SU-DHL-6 (cell line): ENCODE data around the gene SLC27A1.

Experiments used
- H2AFZ ChIP-seq: fragments of 200-600 bp; sonication (generic); 2 replicates; pipeline ENCODE4 v1.6.1; 2014; ENCODE audit warnings: low read depth, mild to moderate bottlenecking, moderate library complexity, mixed read lengths, antibody characterized with exemption, low read length; ENCODE audit not compliant: severe bottlenecking
- H3F3A ChIP-seq: fragments of 200-600 bp; shearing (Covaris generic); 2 replicates; pipeline ENCODE4 v1.6.0; 2016; ENCODE audit warnings: antibody characterized with exemption, mild to moderate bottlenecking; ENCODE audit not compliant: insufficient read depth
- H3K27ac ChIP-seq: fragments of 200-600 bp; sonication (generic); 2 replicates; pipeline ENCODE4 v1.5.1; 2016; ENCODE audit warnings: low read depth, mild to moderate bottlenecking, low read length, moderate library complexity, mixed read lengths
- H3K27me3 ChIP-seq: fragments of 200-600 bp; sonication (generic), shearing (Covaris generic); 2 replicates; pipeline ENCODE4 v1.6.0; 2014; ENCODE audit warnings: mild to moderate bottlenecking, low read length
- H3K36me3 ChIP-seq: fragments of 200-600 bp; sonication (generic); 2 replicates; pipeline ENCODE4 v1.6.1; 2014; ENCODE audit warnings: mild to moderate bottlenecking, low read length, mixed read lengths
- H3K4me2 ChIP-seq: fragments of 300-600, 200-600 bp; shearing (Covaris generic), sonication (generic); 2 replicates; pipeline ENCODE4 v1.6.0; 2014; ENCODE audit warnings: low read length, low read depth, mild to moderate bottlenecking; ENCODE audit not compliant: poor library complexity, severe bottlenecking
- H3K4me3 ChIP-seq: fragments of 200-600 bp; sonication (generic); 2 replicates; pipeline ENCODE4 v1.5.1; 2014; ENCODE audit warnings: antibody characterized with exemption, low read length, mild to moderate bottlenecking, mixed read lengths; ENCODE audit not compliant: insufficient read depth, poor library complexity, severe bottlenecking
- H3K79me2 ChIP-seq: fragments of 200-600 bp; sonication (generic); 2 replicates; pipeline ENCODE4 v1.6.1; 2014; ENCODE audit warnings: mild to moderate bottlenecking, low read length, moderate library complexity; ENCODE audit not compliant: insufficient read depth
- H3K9ac ChIP-seq: fragments of 200-600 bp; sonication (generic); 2 replicates; pipeline ENCODE4 v1.7.0; 2014; ENCODE audit warnings: mild to moderate bottlenecking, low read length
- H3K9me2 ChIP-seq: fragments of 200-600 bp; sonication (generic); replicated peaks from 2 replicates; pipeline ENCODE4 v1.6.1; 2014; ENCODE audit warnings: low read length; ENCODE audit not compliant: insufficient read depth
- H3K9me3 ChIP-seq: fragments of 200-600 bp; sonication (generic); 2 replicates; pipeline ENCODE4 v1.6.1; 2014; ENCODE audit warnings: low read length, mixed read lengths; ENCODE audit not compliant: insufficient read depth
- H4K20me1 ChIP-seq: fragments of 200-600 bp; sonication (generic); 2 replicates; pipeline ENCODE4 v1.6.1; 2014; ENCODE audit warnings: low read depth, mild to moderate bottlenecking, antibody characterized with exemption, low read length, moderate library complexity, mixed read lengths
- EZH2phosphoT487 ChIP-seq: fragments of 200-600 bp; sonication (generic), shearing (Covaris generic); conservative IDR thresholded peaks from 2 replicates; pipeline ENCODE4 v1.6.1; 2018; ENCODE audit warnings: mild to moderate bottlenecking, antibody characterized with exemption, low read length, moderate library complexity, mixed read lengths
- TF ChIP-seq, protein P1 (sequence below): fragments of 200-600 bp; sonication (generic); IDR thresholded peaks from one replicate; pipeline ENCODE4 v1.5.1; 2017; ENCODE audit warnings: antibody characterized with exemption, mild to moderate bottlenecking, low read length, moderate library complexity; ENCODE audit not compliant: insufficient read depth, poor library complexity, severe bottlenecking

Gene SLC27A1

DNA sequence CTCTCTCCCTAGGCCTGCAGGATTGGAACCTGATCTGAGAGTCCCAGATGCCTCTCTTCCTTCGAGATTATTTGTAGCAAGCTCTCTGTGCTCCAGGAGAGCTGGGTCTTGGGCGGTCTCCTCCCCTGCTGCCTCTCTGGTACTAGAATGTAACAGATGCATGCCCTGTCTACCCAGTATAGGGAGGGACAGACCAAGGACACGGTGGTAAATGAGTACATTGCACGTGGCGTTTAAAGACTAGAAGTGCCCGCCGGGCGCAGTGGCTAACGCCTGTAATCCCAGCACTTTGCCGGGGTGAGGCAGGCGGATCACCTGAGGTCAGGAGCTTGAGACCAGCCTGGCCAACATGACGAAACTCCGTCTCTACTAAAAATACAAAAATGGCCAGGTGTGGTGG, 11.7 kb downstream of the SLC27A1 start:
- H3K27ac ChIP-seq = no peak overlapping the region
- TF ChIP-seq, protein P1, sequence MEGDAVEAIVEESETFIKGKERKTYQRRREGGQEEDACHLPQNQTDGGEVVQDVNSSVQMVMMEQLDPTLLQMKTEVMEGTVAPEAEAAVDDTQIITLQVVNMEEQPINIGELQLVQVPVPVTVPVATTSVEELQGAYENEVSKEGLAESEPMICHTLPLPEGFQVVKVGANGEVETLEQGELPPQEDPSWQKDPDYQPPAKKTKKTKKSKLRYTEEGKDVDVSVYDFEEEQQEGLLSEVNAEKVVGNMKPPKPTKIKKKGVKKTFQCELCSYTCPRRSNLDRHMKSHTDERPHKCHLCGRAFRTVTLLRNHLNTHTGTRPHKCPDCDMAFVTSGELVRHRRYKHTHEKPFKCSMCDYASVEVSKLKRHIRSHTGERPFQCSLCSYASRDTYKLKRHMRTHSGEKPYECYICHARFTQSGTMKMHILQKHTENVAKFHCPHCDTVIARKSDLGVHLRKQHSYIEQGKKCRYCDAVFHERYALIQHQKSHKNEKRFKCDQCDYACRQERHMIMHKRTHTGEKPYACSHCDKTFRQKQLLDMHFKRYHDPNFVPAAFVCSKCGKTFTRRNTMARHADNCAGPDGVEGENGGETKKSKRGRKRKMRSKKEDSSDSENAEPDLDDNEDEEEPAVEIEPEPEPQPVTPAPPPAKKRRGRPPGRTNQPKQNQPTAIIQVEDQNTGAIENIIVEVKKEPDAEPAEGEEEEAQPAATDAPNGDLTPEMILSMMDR = no peak
- TF ChIP-seq EZH2phosphoT487 = no peak

DNA sequence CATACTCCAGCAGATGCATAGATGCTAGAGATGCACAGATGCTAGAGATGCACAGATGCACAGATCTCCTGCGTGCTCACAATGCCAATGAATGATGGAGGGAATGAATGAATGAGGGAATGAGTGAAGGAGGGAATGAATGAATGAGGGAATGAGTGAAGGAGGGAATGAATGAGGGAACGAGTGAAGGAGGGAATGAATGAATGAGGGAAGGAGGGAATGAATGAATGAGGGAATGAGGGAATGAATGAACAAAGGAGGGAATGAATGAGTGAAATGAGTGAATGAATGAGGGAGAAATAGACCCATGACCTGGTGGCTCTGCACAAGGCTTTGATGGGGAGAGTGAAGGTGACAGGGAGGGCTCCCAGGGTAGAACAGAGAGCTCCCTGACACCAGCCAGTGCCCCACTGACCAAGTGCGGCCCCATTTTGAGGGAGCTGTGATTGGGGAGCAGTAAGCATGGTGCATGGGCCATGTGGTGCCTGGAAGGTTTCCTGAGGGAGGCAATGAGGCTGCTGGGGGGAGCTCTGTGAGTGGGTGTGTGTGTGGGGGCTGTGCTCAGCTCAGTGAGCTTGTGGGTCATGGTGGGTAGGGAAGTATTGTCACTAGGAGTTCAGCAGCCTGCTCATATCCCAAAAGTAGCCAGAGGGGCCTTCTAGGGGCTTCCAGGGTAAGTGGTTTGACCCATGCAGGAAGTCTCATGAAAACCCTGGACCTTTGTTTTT, 12.7 kb downstream of the SLC27A1 start:
- Histone ChIP-seq H2AFZ (no peak overlapping the region), H3F3A (no peaks in the 10 kb centered on the region), H3K4me2 (no peak overlapping the region), H3K9me3 (no peaks in the 10 kb centered on the region), H3K36me3 (no peaks in the 10 kb centered on the region), H3K4me3 (no peak overlapping the region), H3K9ac (no peak overlapping the region), H3K27me3 (no peaks in the 10 kb centered on the region), H3K27ac (no peak overlapping the region), H3K9me2 (no peaks in the 10 kb centered on the region), H3K79me2 (no peaks in the 10 kb centered on the region), H4K20me1 (no peaks in the 10 kb centered on the region)
- TF ChIP-seq, protein P1 = no peak

More for the DNA sequence above, 11.7 kb downstream of the SLC27A1 start:
- Histone ChIP-seq H3F3A (no peaks in the 10 kb centered on the region), H3K9me3 (no peaks in the 10 kb centered on the region), H3K4me3 (no peak overlapping the region), H3K9ac (no peak overlapping the region), H3K36me3 (no peaks in the 10 kb centered on the region), H3K79me2 (no peaks in the 10 kb centered on the region), H2AFZ (no peak overlapping the region), H4K20me1 (no peaks in the 10 kb centered on the region), H3K27me3 (no peaks in the 10 kb centered on the region), H3K9me2 (no peaks in the 10 kb centered on the region), H3K4me2 (no peak overlapping the region)

DNA sequence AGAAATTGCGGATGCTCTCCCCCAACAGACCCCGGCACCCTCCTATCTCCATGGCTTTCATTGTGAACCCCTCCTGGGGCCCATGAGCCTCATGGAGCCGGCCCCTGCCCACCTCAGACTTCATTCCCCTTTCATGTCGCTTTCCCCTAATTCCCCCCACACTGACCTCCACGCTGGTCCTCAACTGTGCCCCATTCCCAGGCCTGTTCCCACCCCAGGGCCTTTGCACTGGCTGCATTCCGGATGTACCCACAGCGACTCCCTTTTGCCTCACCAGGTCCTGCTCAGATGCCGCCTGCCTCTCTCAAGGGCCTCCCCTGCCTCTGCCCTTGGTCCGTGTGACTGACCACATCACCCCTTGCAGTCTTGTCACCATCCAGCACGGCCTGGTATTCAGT, 13.3 kb downstream of the SLC27A1 start:
- TF ChIP-seq, protein P1 = no peak
- TF ChIP-seq EZH2phosphoT487 = no peak

More for the DNA sequence above, 13.3 kb downstream of the SLC27A1 start:
- no peaks in the 10 kb centered on the region for H3K9me3 ChIP-seq
- no peak overlapping the region for H2AFZ ChIP-seq
- no peak overlapping the region for H3K27ac ChIP-seq
- no peak overlapping the region for H3K4me2 ChIP-seq
- no peaks in the 10 kb centered on the region for H3K36me3 ChIP-seq
- H3K79me2 ChIP-seq = no peaks in the 10 kb centered on the region
- no peaks in the 10 kb centered on the region for H3F3A ChIP-seq
- no peaks in the 10 kb centered on the region for H4K20me1 ChIP-seq
- H3K9me2 ChIP-seq = no peaks in the 10 kb centered on the region
- no peak overlapping the region for H3K9ac ChIP-seq
- no peaks in the 10 kb centered on the region for H3K27me3 ChIP-seq
- no peak overlapping the region for H3K4me3 ChIP-seq
